GM19324 (cell line): ENCODE measurements around the gene AKAP13.
"Not testable (repeated sequence)": the region's sequence is repeated elsewhere in the genome, so short reads cannot be mapped to it uniquely, and the experiment has no call there.

Experiments used
- ATAC-seq: cut with Tn5 transposase; IDR thresholded peaks from one replicate; pipeline ENCODE4 v1.9.1; 2021; ENCODE audit warnings: mild to moderate bottlenecking, moderate library complexity; ENCODE audit not compliant: unreplicated experiment, low FRiP score

Gene AKAP13, protein sequence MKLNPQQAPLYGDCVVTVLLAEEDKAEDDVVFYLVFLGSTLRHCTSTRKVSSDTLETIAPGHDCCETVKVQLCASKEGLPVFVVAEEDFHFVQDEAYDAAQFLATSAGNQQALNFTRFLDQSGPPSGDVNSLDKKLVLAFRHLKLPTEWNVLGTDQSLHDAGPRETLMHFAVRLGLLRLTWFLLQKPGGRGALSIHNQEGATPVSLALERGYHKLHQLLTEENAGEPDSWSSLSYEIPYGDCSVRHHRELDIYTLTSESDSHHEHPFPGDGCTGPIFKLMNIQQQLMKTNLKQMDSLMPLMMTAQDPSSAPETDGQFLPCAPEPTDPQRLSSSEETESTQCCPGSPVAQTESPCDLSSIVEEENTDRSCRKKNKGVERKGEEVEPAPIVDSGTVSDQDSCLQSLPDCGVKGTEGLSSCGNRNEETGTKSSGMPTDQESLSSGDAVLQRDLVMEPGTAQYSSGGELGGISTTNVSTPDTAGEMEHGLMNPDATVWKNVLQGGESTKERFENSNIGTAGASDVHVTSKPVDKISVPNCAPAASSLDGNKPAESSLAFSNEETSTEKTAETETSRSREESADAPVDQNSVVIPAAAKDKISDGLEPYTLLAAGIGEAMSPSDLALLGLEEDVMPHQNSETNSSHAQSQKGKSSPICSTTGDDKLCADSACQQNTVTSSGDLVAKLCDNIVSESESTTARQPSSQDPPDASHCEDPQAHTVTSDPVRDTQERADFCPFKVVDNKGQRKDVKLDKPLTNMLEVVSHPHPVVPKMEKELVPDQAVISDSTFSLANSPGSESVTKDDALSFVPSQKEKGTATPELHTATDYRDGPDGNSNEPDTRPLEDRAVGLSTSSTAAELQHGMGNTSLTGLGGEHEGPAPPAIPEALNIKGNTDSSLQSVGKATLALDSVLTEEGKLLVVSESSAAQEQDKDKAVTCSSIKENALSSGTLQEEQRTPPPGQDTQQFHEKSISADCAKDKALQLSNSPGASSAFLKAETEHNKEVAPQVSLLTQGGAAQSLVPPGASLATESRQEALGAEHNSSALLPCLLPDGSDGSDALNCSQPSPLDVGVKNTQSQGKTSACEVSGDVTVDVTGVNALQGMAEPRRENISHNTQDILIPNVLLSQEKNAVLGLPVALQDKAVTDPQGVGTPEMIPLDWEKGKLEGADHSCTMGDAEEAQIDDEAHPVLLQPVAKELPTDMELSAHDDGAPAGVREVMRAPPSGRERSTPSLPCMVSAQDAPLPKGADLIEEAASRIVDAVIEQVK (N-terminal part only)

GRCh38 chr15:85380217-85380811 is at the start of gene AKAP13:
Gene AKAP13 (plus strand): TSS chr15:85380603. CDS start chr15:85485721, 105,118 bp downstream.
- peak; percentile 89 for ATAC-seq

GRCh38 chr15:85330901-85331588 is 49.4 kb upstream of the AKAP13 start:
- peak; percentile 52 for ATAC-seq

DNA sequence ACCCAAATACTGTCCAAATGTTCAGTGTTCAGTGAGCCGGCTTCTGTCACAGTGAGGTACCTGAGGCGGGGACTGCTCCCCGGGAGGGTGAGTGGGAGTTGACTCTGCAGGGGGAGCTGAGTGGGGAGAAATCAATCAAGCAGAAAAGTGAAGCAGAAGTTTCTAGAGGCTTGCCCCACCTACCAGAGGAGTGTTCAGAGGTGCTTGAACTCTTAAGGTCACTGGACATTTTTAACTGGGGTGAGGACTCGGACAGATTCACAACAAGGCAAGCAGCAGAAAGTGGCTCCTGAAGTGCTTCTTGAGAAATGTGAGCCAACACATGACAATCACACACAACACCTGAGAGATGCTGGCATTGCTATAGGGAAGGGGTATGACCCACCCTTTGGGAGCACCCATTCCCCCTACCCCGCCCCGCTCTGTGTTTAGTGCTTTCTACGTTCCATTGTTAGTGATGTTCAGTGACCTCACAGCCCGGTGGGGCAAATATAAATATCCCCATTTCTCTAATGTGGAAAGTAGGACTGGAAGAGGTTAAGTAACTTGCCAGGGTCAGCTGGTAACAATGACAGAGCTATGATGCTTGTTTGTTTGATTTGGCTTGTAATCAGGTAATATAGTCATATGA is 48.6 kb upstream of the AKAP13 start:
- peak; percentile 10 for ATAC-seq

DNA sequence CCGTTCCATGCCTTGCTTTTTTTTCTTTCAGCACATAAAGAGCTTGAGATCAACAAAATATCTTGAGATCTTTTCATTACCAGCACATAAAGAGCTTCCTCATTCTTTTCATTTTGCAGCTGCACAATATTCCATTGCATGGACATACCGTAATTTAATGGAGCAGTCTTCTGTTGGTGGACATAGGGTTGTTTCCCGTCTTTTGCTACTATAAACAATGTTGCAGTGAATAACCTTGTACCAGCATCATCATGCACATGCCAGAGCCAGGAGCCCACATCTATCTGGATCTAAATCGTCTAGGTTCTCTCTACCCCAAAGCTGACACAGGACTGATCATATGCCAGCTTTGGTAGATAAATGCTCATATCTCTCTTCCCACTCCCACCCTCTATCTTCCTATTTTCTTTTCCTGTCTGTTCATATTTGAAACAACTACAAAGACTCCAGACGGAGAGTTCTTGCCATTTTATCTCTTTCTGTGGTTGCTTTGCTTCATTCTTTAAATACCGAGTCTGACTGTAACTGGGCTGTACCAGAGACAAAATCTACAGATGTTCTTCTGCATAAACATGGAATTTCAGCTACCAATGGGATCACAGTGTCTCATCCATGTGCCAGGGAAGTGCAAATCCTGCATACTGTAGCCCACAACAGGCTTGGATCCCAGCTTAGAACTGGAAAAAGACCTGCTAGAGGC is 47.1 kb upstream of the AKAP13 start:
- ATAC-seq, result no peak

DNA sequence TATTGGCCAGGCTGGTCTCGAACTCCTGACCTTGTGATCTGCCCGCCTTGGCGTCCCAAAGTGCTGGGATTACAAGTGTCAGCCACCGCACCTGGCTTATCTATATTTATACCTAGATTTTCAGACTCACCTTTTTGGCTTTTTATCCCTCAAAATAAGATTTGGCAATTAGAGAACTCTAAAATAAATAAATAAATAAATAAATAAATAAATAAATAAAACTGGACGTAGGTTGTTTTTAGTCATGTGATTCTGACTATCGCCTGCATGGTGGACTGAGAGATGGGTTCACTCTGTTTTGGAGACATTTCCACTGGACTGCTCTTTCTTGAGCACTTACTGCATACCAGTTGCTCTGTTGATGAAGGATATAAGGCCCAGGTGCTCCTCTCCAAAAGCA is 46.2 kb upstream of the AKAP13 start:
- no peak for ATAC-seq

DNA sequence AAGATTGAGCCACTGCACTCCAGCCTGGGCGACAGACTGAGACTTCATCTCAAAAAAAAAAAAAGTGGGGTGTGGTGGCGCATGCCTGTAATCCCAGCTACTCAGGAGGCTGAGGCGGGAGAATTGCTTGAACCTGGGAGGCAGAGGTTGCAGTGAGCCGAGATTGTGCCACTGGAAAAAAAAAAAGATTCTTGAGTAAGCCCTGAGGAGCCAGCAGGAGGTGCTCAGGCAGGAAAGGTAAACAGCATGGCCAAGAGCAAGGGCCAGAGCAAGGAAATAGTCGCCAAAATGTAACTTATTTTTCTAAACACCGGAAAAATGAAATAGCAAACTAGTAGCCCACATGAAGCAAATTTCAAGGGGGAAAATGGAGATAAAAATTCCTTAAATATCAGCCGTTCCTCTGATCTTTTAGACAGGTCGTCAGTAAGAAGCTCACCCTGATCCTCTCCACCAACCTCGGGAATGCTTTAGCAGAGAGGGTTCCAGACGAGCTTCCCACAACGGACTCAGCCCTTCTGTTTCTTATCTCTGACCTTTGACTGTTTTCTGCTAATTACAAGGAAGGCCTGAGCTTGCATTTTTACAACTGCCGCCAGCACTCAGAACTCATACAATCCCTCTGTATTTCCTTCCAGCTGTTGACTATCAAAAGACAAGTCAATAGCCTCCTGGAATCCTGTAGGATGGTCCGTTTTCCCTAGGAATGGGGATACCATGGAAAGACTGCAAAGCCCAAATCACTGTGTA is 45.0 kb upstream of the AKAP13 start:
- ATAC-seq, result no peak

GRCh38 chr15:85336880-85337279 is 43.5 kb upstream of the AKAP13 start:
- no peak for ATAC-seq

- no peak for ATAC-seq
Measured at GRCh38 chr15:85337425-85338074, 42.9 kb upstream of the AKAP13 start.

- ATAC-seq, result no peak
Measured at GRCh38 chr15:85340321-85340665, 40.1 kb upstream of the AKAP13 start.

DNA sequence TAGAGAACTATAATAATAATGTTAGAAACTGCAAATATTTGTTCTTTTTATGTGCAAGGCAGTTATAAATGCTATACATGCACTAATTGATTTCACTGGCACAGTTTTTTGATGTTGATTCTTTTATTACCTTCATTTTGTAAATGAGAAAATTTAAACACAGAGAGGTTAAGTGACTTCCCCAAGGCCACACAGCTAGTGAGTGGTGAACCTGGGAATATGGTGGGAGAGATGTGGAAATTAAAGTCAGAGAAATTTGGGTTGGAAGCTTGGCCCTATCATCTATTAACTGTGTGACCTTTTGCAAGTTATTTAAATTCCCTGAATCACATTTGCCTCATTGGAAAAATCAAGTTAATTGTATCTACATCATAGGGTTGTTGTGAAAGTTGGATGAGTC is 39.6 kb upstream of the AKAP13 start:
- ATAC-seq, result no peak

- not testable (repeated sequence) for ATAC-seq
Measured at GRCh38 chr15:85342163-85342562, 38.2 kb upstream of the AKAP13 start.

DNA sequence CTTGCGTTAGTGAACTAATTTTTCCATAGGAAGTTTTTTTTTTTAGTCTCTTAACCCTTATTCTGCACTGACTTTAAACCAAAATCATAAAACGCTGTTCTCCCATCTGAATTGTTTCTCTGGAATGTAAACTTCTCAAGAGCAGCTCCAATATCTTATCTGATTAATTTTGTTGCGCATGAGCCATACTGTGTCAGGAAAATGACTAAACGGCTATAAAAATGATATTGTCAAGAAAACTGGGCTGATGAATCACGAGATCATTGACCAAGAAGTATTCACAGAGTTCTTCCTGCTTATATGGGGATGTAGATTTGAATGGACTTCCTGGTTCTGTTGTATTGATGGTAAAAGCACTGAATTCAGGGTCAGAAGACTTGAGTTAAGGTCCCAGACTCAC is 37.0 kb upstream of the AKAP13 start:
- ATAC-seq, result not testable (repeated sequence)

- ATAC-seq, result not testable (repeated sequence)
Measured at GRCh38 chr15:85344241-85344640, 36.2 kb upstream of the AKAP13 start.

- ATAC-seq, result not testable (repeated sequence)
Measured at GRCh38 chr15:85344653-85345114, 35.7 kb upstream of the AKAP13 start.

DNA sequence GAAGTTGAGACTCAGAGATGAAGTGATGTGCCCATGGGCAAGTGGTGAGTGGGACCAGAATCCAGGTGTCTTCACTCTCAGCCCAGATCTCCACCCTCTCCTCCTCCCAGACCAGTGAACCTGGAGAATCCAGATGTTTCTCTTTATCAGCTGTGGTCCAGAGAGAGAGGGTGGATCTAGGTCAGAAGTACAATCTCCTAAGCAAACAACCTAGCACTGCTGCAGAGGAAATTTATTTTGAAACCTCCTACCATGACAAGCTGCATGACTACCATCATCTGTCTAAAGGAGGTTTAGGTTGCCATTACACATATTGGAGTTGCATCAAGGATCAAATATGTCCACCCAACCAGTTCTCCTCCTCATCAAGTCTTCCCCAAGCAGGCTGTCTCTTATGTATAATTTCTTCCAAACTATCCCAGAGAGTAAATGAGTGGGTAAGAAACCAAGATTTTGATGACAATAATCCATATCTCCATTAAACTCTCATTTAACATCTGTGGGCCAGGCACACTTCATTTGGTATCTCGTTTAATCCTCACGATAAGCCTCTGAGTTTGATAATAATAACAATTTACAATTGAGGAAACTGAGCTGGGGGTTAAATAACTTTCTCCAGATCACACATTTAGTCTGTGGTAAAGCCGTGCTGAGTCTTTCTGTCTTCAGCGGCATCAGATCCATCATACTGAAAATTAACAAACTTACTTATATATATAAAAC is 35.0 kb upstream of the AKAP13 start:
- not testable (repeated sequence) for ATAC-seq

DNA sequence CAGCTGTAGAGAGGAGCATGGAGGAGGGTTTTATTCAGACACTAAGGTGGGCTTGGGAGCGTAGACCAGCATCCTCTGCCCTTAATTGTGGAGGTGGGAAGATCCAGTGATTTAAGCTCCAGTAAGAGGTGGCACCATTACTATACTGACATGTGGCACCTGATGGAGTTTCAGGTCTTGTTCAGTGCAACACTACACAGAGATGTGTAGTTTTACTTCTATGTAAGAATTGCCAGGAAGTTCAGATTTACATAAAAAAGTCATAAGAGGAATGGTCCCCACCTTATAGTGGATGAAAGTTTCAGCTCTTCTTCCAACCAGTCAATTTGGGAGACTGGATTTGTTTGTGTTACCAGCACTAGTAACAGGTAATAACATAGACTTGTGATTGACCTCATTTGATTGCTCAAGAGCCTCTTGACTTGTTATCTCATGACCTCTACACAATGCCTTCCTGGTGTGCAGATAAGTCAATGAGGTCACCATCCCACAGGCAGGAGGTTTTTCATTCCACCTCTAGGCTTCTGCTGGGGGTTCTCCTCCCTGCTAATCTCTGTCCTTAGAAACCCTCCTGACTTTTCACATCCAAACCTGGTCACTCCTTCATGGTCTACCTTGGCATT is 33.8 kb upstream of the AKAP13 start:
- not testable (repeated sequence) for ATAC-seq
